ENCODE results near the gene JMJD6.
"Not testable (repeated sequence)": the region's sequence is repeated elsewhere in the genome, so short reads cannot be mapped to it uniquely, and the experiment has no call there.

Gene JMJD6

DNA sequence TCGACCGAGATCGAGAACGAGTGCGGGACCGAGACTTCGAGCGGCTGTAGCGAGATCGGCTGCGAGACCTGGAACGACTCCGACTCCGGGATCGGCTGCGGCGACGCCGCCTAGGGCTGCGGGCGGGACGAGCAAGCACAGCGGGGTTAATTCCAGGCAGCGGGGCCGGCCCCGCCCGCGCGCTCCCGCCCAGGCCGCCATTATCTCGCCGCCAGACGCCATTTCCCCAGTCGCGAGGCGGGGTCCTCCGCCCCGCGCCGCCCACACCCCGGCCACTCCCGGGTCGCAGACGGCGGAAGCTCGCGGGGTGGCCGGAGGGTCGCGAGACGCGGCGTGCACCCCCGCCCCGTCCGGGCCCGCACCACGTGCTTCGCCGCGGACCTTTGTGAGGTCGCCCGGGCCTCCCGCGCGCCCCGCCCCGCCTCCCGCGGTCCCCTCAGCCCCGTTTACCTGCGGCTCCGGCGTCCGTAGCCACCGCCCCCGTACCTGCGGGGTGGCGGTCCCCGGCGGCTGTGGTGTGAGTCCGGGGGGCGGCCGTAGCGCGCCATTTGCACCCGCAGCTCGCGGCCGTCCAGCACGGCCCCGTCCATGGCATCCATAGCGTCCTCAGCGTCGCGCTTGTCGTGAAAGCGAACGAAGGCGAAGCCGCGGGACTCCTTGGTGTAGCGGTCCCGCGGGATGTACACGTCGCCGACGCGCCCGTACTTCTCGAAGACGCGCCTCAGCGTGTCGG lies 10.1 kb upstream of the JMJD6 start:
- DNase-seq = peak; percentile 61

- DNase-seq = no peak
These were observed 9.4 kb upstream of the JMJD6 start for GRCh38 chr17:76735586-76736348.

DNA sequence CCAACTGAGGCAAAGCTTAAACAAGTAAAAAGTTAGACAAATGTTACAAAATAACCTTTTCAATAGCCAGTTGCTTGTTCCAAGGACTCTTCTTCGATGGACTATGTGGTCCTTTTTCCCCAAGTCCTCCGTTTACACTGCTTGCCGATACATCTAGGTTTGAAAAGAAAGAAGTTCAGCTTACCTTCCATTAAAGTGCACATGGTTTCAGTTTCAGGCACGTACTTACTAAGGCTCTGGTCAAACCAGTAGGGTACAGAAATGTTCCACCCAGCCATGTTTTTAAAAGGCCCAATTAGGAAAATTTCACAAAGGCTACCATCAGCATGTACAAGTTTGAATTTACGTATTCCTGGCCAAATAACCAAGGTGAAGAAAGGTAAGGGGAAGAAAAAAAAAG lies 8.6 kb upstream of the JMJD6 start:
- DNase-seq = no peak

GRCh38 chr17:76734080-76734840 lies 7.9 kb upstream of the JMJD6 start:
- DNase-seq = no peak

GRCh38 chr17:76733618-76733957 lies 7.2 kb upstream of the JMJD6 start:
- no peak for DNase-seq

- no peak for DNase-seq
These were observed 6.6 kb upstream of the JMJD6 start for GRCh38 chr17:76732734-76733617.

GRCh38 chr17:76731800-76732733 lies 5.7 kb upstream of the JMJD6 start:
- not testable (repeated sequence) for DNase-seq

GRCh38 chr17:76727745-76728456 lies 1.5 kb upstream of the JMJD6 start:
- no peak for DNase-seq

GRCh38 chr17:76726776-76727718 lies 641 bp upstream of the JMJD6 start, which contains the start of gene METTL23:
METTL23 (plus strand) TSS chr17:76726839; CDS start chr17:76729711, 2,872 bp downstream.
- peak; percentile 53 for DNase-seq

- no peak for DNase-seq
These were observed 701 bp downstream of the JMJD6 start for GRCh38 chr17:76725580-76726230.

GRCh38 chr17:76723812-76724211 lies 2.6 kb downstream of the JMJD6 start:
- no peak for DNase-seq

GRCh38 chr17:76722977-76723376 lies 3.4 kb downstream of the JMJD6 start:
- not testable (repeated sequence) for DNase-seq

- no peak for DNase-seq
These were observed 4.1 kb downstream of the JMJD6 start for GRCh38 chr17:76722279-76722678.

GRCh38 chr17:76721463-76721862 lies 4.9 kb downstream of the JMJD6 start:
- DNase-seq = no peak

GRCh38 chr17:76720941-76721340 lies 5.5 kb downstream of the JMJD6 start:
- no peak for DNase-seq

DNA sequence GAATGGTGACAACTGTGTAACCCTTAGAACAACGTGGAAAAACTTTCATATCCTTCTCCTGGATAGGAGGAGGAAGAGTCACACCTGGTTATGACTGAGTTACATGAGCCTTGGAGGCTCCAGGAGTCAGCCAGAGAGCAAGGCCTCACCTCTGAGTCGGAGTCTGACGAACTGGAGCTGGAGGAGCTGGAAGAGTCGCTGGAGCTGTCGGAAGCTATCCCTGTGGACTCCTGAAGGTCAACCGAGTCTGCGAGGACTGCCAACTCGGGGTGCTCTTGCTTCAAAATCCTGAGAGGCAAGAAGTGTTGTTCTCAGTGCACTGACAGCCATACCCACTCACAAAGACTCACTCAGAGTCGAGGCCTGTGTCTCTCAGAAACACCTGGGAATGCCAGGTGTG lies 6.2 kb downstream of the JMJD6 start:
- DNase-seq = no peak

DNA sequence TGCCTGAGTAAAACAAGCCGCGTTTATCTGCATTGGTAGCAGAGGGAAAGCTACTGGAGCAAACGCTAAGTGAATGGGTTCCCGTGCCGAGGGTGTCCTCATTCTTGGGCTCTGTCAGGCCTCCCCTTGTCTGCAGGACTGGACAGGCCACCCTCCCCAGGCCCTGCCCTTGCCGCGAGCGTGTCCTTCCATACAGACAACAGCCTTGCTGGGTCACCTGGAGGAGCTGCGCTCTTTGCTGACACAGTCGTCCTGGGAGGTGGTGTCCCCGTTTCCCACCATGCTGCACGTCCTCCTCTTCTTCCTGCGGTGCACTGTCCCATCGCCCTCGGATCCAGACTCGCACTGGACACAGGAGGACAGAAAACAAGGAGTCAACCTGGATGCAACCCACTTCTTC lies 7.9 kb downstream of the JMJD6 start:
- no peak for DNase-seq

GRCh38 chr17:76716839-76717215 lies 9.6 kb downstream of the JMJD6 start:
- DNase-seq = no peak
